ENCODE data around the gene FAM90A1. TPM values are rescaled to one million over a fixed set of nuclear protein-coding genes. Genes with fewer than 3 reads are reported as not detected.
A peak's percentile ranks its signal among the peaks of the same experiment; 100 is the strongest.
"Not testable (repeated sequence)": the region's sequence is repeated elsewhere in the genome, so short reads cannot be mapped to it uniquely, and the experiment has no call there.

The FAM90A1 gene
- total RNA-seq, 3 donors from 2014 or later: 0.34 TPM; not detected in 2

DNA sequence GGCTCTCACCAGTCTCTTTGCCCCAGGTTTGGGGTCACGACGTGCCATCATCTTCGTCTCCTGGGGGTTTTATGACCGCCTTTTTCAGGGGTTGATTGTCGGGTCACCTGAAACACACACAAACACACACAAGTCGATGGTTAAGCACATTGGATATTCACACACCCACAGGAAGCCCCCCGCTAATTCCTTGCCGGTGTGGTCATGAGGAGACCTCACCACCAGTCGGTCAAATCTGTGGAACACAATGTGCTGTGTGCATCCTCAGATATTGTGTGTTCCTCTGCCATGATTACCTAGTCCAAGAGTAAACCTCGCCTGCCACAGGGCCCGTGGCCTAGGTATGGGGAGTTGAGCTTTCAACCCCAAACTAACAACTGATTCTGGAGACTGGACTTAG lies 2.6 kb downstream of the FAM90A1 start:
- DNase-seq; H3K4me3 Mint-ChIP-seq; ATAC-seq; H3K9me3 Mint-ChIP-seq; H3K4me1 Mint-ChIP-seq (ENCODE audit: low read depth); H3K27me3 Mint-ChIP-seq (ENCODE audit: low read depth); H3K36me3 Mint-ChIP-seq (ENCODE audit: insufficient read depth): not testable (repeated sequence)

DNA sequence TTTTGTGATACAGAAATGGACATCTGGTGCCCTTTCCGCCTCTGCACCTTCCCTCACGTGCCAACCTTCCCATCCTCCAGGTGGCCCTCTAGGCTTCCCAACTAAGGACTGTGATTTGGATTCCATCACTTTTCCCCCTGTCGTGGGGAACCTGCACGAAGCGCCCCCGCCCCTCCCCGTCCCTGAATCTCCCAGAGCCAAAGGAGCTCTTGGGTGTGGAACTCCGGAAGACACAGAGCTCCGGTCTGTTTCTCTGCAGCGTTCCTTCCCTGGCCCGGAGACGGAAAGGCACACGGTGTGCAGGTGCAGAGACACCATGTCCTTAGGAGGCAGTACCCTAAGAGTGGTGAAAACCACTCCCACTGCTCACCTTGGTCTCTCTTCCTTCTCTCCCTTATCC lies 3.8 kb downstream of the FAM90A1 start:
- not testable (repeated sequence) for ATAC-seq; H3K4me1 Mint-ChIP-seq (ENCODE audit: low read depth); H3K27me3 Mint-ChIP-seq (ENCODE audit: low read depth); DNase-seq; H3K9me3 Mint-ChIP-seq; H3K36me3 Mint-ChIP-seq (ENCODE audit: insufficient read depth); H3K4me3 Mint-ChIP-seq

DNA sequence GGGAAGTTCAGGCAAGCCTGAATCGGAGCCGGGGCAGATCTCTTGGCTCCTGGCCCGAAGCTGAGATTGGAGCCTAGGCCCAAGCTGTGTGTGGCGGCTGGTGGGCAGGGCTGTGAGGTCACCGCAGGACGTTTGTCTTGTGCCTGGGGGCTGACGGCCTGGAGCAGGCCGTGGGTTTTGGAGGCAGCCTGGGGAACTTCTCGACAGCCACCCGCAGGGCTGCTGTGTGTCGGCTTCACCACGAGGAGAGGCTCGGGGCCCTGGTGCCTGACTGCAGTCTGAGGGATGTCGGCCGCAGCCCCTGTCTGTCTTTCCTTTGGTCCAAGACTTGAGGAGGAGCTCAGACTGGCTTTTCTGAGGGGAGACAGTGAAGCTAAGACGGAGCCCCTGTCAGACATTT lies 5.1 kb downstream of the FAM90A1 start:
- DNase-seq; ATAC-seq; H3K36me3 Mint-ChIP-seq (ENCODE audit: insufficient read depth); H3K4me3 Mint-ChIP-seq; H3K4me1 Mint-ChIP-seq (ENCODE audit: low read depth); H3K27me3 Mint-ChIP-seq (ENCODE audit: low read depth); H3K9me3 Mint-ChIP-seq: not testable (repeated sequence)

DNA sequence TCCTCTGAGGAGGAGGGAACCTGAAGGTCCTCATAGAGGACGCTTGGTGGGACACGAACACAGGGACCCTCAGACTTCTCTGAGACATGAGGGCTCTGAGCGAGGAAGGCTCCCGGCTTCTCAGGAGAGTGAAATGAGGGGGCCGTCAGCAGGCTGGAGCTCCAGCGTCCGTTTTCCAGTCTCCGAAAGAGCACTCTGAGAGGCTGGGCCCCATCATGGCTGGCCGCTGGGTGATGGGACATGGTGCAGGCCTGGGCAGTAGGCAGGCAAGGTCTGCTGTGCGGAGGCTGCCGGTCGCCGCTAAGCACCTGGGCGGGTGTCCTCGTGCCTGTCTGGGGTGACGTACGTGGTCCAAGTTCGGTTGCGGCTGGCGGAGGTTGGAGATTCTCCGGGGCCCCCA lies 5.6 kb downstream of the FAM90A1 start:
- not testable (repeated sequence) for H3K36me3 Mint-ChIP-seq (ENCODE audit: insufficient read depth); H3K4me1 Mint-ChIP-seq (ENCODE audit: low read depth); H3K9me3 Mint-ChIP-seq; ATAC-seq; DNase-seq; H3K27me3 Mint-ChIP-seq (ENCODE audit: low read depth); H3K4me3 Mint-ChIP-seq

DNA sequence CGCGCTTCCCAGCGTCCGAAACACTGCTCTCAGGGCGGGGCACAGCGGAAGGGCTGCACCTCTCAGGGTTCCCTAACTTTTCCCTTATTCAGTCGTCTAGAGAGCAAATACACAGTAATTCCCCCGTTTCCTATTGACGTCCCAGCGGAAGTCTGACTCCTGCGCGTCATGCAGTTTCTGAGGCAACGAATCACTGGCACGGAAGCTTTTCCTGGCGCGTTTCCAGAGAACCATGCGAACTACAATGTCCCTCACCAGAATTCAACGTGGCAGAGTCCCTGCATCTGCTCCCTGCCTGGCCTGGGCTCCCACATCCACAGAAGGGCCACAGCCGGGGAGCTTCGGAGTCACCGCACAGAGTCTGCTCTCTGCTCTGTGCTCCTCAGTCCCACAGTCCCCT lies 6.0 kb downstream of the FAM90A1 start:
- H3K4me3 Mint-ChIP-seq; H3K9me3 Mint-ChIP-seq; DNase-seq; H3K4me1 Mint-ChIP-seq (ENCODE audit: low read depth); ATAC-seq; H3K27me3 Mint-ChIP-seq (ENCODE audit: low read depth); H3K36me3 Mint-ChIP-seq (ENCODE audit: insufficient read depth): not testable (repeated sequence)

DNA sequence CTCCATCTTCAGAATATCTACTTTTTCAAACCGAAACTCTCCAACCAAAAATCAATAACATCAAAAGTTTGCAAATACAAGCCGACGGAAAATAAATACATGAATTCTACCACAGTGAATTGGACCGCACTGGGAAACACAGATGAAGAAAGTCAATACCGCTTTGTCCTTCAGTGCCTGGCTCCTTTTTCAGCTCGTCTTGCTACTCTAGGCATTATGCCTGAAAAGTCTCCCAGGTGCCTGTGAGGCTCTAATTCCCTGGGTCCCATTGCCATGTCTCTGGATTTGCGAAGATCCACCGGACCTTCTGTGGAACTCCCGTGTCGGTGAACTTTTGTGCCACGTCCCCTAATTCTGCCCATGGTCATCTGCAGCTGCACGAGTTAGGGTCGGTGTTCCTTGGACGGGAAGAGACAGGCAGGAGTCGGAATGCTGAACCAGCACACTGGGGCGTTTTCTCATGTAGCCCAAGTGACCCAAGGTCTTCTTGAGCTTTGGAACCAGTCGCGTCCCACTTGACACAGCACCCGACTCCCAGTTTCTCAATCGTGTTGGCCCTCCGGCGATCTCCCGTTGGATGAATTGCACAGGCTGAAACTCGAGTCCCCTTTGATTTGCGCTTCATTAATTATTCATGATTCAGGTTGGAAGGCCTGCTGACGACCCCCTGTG lies 8.6 kb downstream of the FAM90A1 start:
- not testable (repeated sequence) for H3K4me1 Mint-ChIP-seq (ENCODE audit: low read depth); H3K4me3 Mint-ChIP-seq; ATAC-seq; H3K27me3 Mint-ChIP-seq (ENCODE audit: low read depth); H3K36me3 Mint-ChIP-seq (ENCODE audit: insufficient read depth); H3K9me3 Mint-ChIP-seq; DNase-seq

DNA sequence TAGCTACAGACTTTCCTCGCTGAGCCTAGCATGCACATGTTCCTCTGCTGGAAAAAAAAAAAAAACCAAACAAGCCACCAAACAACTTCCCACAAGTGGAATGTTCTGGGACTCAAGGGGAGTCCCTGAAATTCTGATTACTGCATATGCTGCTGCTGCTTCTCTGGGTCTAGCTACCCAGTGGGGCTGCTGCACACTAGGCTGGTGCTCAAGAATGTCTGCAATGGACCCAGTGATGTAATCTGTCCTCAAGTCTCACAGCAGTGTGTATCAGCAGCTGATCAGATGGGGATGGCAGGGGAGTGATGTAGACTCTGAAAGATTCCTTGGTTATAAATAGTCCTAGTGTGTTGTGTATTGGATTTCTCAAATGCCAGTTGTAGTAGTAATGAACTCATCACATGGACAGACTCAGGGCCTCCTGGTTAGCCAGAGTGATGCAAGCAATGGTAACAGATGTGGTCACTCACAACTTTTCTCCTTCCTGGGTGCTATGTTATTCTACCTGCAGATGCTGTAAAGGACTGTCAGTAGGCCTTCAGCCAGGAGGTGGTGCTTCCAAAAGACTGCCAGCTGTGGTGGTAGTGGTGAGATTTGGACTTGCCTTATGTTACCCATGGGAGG lies 29.6 kb downstream of the FAM90A1 start:
- H3K4me1 Mint-ChIP-seq (ENCODE audit: low read depth); DNase-seq; H3K9me3 Mint-ChIP-seq; H3K27me3 Mint-ChIP-seq (ENCODE audit: low read depth); H3K36me3 Mint-ChIP-seq (ENCODE audit: insufficient read depth); H3K4me3 Mint-ChIP-seq; ATAC-seq: not testable (repeated sequence)

DNA sequence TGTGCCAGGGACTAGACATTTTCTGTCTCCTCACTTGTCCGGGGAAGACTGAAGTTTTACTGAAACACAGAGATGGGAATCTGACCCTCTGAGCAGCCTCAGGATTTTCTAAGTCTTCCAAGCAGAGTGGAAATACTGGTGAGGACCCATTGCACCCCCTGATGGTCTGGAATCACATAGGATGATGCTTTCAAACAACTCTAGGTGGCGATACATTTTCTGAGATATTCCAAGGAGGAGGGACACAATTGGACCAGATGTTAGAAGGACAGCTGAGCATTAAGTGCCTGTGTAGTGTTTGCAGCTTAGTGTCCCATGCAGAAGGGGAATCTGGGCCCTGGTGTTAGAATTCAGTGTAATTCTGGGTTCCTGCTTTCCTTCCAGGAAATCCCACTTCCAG lies 39.3 kb downstream of the FAM90A1 start:
- not testable (repeated sequence) for H3K4me1 Mint-ChIP-seq (ENCODE audit: low read depth); H3K36me3 Mint-ChIP-seq (ENCODE audit: insufficient read depth); ATAC-seq; H3K9me3 Mint-ChIP-seq; H3K4me3 Mint-ChIP-seq; H3K27me3 Mint-ChIP-seq (ENCODE audit: low read depth); DNase-seq

DNA sequence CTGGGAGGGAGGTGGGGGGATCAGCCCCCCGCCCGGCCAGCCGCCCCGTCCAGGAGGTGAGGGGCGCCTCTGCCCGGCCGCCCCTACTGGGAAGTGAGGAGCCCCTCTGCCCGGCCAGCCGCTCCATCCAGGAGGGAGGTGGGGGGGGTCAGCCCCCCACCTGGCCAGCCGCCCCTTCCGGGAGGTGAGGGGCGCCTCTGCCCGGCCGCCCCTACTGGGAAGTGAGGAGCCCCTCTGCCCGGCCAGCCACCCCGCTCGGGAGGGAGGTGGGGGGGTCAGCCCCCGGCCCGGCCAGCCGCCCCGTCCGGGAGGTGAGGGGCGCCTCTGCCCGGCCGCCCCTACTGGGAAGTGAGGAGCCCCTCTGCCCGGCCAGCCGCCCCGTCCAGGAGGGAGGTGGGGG lies 43.2 kb downstream of the FAM90A1 start:
- not testable (repeated sequence) for H3K27me3 Mint-ChIP-seq (ENCODE audit: low read depth); H3K4me1 Mint-ChIP-seq (ENCODE audit: low read depth); H3K4me3 Mint-ChIP-seq; H3K36me3 Mint-ChIP-seq (ENCODE audit: insufficient read depth); DNase-seq; H3K9me3 Mint-ChIP-seq; ATAC-seq

DNA sequence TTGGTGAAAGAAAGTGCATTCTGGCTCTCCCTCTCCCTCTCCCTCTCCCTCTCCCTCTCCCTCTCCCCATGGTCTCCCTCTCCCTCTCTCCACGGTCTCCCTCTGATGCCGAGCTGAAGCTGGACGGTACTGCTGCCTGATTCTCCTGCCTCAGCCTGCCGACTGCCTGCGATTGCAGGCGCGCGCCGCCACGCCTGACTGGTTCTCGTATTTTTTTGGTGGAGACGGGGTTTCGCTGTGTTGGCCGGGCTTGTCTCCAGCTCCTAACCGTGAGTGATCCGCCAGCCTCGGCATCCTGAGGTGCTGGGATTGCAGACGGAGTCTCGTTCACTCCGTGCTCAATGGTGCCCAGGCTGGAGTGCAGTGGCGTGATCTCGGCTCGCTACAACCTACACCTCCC lies 44.1 kb downstream of the FAM90A1 start:
- not testable (repeated sequence) for H3K36me3 Mint-ChIP-seq (ENCODE audit: insufficient read depth); H3K4me3 Mint-ChIP-seq; H3K27me3 Mint-ChIP-seq (ENCODE audit: low read depth); ATAC-seq; H3K4me1 Mint-ChIP-seq (ENCODE audit: low read depth); DNase-seq; H3K9me3 Mint-ChIP-seq

DNA sequence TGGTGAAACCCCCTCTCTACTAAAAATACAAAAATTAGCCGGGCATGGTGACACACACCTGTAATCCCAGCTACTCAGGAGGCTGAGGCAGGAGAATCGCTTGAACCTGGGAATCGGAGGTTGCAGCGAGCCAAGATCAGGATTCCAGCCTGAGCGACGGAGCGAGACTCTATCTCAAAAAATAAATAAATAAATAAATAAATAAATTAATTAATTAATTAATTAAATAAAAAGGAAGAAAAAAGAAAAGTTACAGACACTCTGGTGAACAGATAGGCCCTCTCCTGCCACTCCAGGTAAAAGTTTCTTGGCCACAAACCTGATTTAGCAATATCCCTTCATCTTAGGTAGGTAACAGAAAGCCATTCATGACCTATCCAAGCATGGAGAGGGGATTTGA lies 44.5 kb downstream of the FAM90A1 start:
- not testable (repeated sequence) for H3K27me3 Mint-ChIP-seq (ENCODE audit: low read depth); ATAC-seq

DNA sequence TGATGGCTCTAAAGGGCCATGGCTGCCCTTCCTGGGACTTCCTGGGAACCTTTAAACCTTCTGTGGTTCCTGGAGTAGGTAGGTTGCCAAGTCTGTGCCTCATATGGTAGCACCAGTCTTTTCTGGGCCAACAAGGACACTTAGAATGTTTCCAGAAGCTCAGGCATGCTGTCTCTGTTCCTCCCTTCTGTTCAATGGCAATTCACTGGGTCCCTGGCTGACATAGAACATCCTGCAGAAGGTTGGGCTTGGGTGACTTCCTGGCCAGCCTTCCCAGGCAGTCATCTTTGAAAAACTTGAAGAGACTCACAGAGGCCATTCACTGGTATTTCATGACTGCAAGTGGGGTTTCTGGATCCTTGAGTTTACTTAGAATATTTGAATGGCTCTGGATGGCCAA lies 46.1 kb downstream of the FAM90A1 start:
- H3K36me3 Mint-ChIP-seq (ENCODE audit: insufficient read depth); DNase-seq; ATAC-seq; H3K27me3 Mint-ChIP-seq (ENCODE audit: low read depth); H3K9me3 Mint-ChIP-seq; H3K4me1 Mint-ChIP-seq (ENCODE audit: low read depth): not testable (repeated sequence)
- peak overlapping the region; percentile 68 for H3K4me3 Mint-ChIP-seq

More for the DNA sequence above, 44.5 kb downstream of the FAM90A1 start:
- not testable (repeated sequence) for H3K36me3 Mint-ChIP-seq (ENCODE audit: insufficient read depth); H3K4me3 Mint-ChIP-seq; H3K4me1 Mint-ChIP-seq (ENCODE audit: low read depth); DNase-seq; H3K9me3 Mint-ChIP-seq

DNA sequence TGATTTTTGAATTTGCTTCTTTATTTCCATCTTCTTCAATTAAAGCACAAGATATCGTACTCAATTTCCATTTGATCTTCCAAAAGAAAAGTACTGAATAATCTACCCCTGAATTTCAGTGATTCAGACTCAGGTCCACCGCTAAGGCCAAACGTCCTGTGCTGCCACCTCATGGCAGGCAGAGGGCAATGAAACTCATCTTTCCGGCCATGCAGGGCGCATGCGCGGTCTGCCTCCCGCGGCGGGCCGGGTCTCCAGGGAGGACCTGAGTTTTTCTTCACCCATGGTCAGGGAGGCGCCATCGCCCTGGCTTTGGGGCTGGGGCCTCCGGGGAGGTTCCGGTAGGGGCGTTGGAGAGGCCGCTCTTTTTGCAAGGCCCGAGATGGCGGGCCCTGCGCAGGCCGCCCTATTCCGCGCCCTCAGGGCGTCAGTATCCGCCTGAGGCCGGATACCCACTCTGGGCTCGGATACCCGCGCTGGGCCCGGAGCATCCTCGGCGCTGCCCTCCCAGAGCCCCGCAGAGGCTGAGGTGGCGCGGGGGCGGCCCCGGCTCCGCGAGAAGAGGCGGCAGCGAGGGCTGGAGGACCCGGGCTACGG lies 47.3 kb downstream of the FAM90A1 start:
- H3K4me1 Mint-ChIP-seq (ENCODE audit: low read depth); H3K27me3 Mint-ChIP-seq (ENCODE audit: low read depth); H3K9me3 Mint-ChIP-seq; H3K36me3 Mint-ChIP-seq (ENCODE audit: insufficient read depth): not testable (repeated sequence)
- H3K4me3 Mint-ChIP-seq: peak overlapping the region; percentile 82
- peak; percentile 91 to 94 for ATAC-seq
- peak; percentile 72 for DNase-seq

DNA sequence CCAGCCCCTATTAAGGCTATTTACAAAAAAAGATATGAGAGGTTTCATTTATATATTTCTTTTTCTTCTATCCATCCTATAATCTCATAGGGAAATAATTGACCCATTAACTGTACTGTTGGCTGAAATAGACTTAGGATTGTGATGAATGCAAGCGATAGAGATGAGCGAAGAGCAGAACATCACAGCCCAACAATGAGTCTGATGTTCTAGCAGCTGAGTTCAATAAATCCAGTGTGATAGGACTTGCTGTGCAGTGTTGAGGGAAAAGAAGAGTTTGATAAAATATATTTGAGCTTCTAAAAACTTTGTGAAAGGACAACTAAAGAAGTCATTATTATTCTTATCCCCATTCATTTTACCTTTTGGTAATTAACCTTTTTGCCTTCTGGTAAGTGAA lies 54.5 kb downstream of the FAM90A1 start:
- not testable (repeated sequence) for ATAC-seq; H3K36me3 Mint-ChIP-seq (ENCODE audit: insufficient read depth); H3K4me3 Mint-ChIP-seq; H3K9me3 Mint-ChIP-seq; H3K4me1 Mint-ChIP-seq (ENCODE audit: low read depth); DNase-seq
- H3K27me3 Mint-ChIP-seq (ENCODE audit: low read depth): peaks cover 13% of the 10 kb centered on the region

All from activated T-cell treated with anti-CD3 and anti-CD28 coated beads, Interleukin-2, amount 50 U/mL, for 4 hours (primary cell).